HEK293 (cell line): ENCODE measurements around the gene OR52N5.

ENCODE experiments used
- CTCF ChIA-PET: fragments of 350-600 bp; formaldehyde crosslinking; extraction: SDS; loops from one replicate; lab custom pipeline; 2021; ENCODE audit warnings: antibody characterized with exemption; lab: Yijun Ruan, JAX
- POLR2A ChIA-PET: fragments of 300-600 bp; formaldehyde crosslinking; extraction: SDS; loops from one replicate; lab custom pipeline; 2020; ENCODE audit warnings: antibody characterized with exemption, inconsistent platforms; lab: Yijun Ruan, JAX
- H3K27ac ChIP-seq: fragments of 200-500 bp; sonication (Bioruptor generic); 2 replicates; pipeline ENCODE4 v1.5.1; 2014; ENCODE audit warnings: low read depth, low read length, control low read depth, inconsistent platforms; ENCODE audit errors: extremely low read depth
- H3K36me3 ChIP-seq, 2 experiments: fragments of 200-500 bp in 1 of 2; sonication (Bioruptor generic) in 1 of 2; 1 replicate in 1 of 2; 2 replicates in 1 of 2; pipeline ENCODE4 v1.5.1; 2014 to 2017; ENCODE audit warnings: inconsistent platforms in 2 of 2, low read length in 2 of 2; ENCODE audit not compliant: control insufficient read depth in 2 of 2, insufficient read depth in 1 of 2
- H3K4me1 ChIP-seq: fragments of 200-500 bp; sonication (Bioruptor generic); 2 replicates; pipeline ENCODE4 v1.5.1; 2014; ENCODE audit warnings: mild to moderate bottlenecking, low read length, inconsistent platforms; ENCODE audit not compliant: control insufficient read depth, insufficient read depth
- H3K4me3 ChIP-seq: 2 replicates; pipeline ENCODE4 v1.5.1; 2011; ENCODE audit warnings: low read depth, mild to moderate bottlenecking, control low read depth, low read length, moderate library complexity
- H3K9me3 ChIP-seq: fragments of 200-500 bp; sonication (Bioruptor generic); 2 replicates; pipeline ENCODE4 v1.5.1; 2014; ENCODE audit warnings: low read depth, low read length, inconsistent platforms; ENCODE audit not compliant: control insufficient read depth, insufficient read depth
- SCRT2 ChIP-seq: fragments of 450-650 bp; formaldehyde crosslinking; IDR thresholded peaks from 2 replicates; pipeline ENCODE4 v1.5.1; 2016; ENCODE audit warnings: missing biosample characterization, missing genetic modification characterization
- TCF7L2 ChIP-seq: IDR thresholded peaks from 2 replicates; pipeline ENCODE4 v1.6.1; 2011; ENCODE audit warnings: low read depth, mild to moderate bottlenecking, inconsistent platforms, low read length, moderate library complexity, borderline replicate concordance
- ZBTB8A ChIP-seq: fragments of 450-650 bp; formaldehyde crosslinking; IDR thresholded peaks from 2 replicates; pipeline ENCODE4 v1.5.1; 2016; ENCODE audit warnings: missing biosample characterization, missing genetic modification characterization
- ZNF2 ChIP-seq: fragments of 450-650 bp; formaldehyde crosslinking; IDR thresholded peaks from 2 replicates; pipeline ENCODE4 v1.5.1; 2016; ENCODE audit warnings: missing biosample characterization, missing genetic modification characterization
- ZNF202 ChIP-seq: fragments of 450-650 bp; formaldehyde crosslinking; IDR thresholded peaks from 2 replicates; pipeline ENCODE4 v1.5.1; 2016; ENCODE audit warnings: missing biosample characterization, missing genetic modification characterization, borderline replicate concordance
- ZNF510 ChIP-seq: fragments of 450-650 bp; formaldehyde crosslinking; IDR thresholded peaks from 2 replicates; pipeline ENCODE4 v1.5.1; 2018; ENCODE audit warnings: mild to moderate bottlenecking, missing genetic modification characterization, missing biosample characterization; ENCODE audit not compliant: insufficient replicate concordance
- ZNF544 ChIP-seq: fragments of 450-650 bp; formaldehyde crosslinking; IDR thresholded peaks from 2 replicates; pipeline ENCODE4 v1.5.0; 2017; ENCODE audit warnings: missing biosample characterization, missing genetic modification characterization
- ZNF561 ChIP-seq: fragments of 450-650 bp; IDR thresholded peaks from 2 replicates; pipeline ENCODE4 v1.5.1; 2018; ENCODE audit warnings: missing biosample characterization, missing genetic modification characterization, borderline replicate concordance
- ZNF571 ChIP-seq: fragments of 450-650 bp; formaldehyde crosslinking; IDR thresholded peaks from 2 replicates; pipeline ENCODE4 v1.5.0; 2017; ENCODE audit warnings: missing biosample characterization, missing genetic modification characterization
- ZNF596 ChIP-seq: fragments of 450-650 bp; IDR thresholded peaks from 2 replicates; pipeline ENCODE4 v1.5.0; 2018; ENCODE audit warnings: missing biosample characterization, mild to moderate bottlenecking, missing genetic modification characterization, moderate library complexity
- ZNF610 ChIP-seq: fragments of 450-650 bp; formaldehyde crosslinking; IDR thresholded peaks from 2 replicates; pipeline ENCODE4 v1.5.1; 2016; ENCODE audit warnings: missing biosample characterization, missing genetic modification characterization, borderline replicate concordance
- ZNF843 ChIP-seq: fragments of 450-650 bp; formaldehyde crosslinking; IDR thresholded peaks from 2 replicates; pipeline ENCODE4 v1.5.1; 2016; ENCODE audit warnings: missing biosample characterization, missing genetic modification characterization
- TF ChIP-seq, protein P1 (sequence below): fragments of 450-650 bp; formaldehyde crosslinking; IDR thresholded peaks from 2 replicates; pipeline ENCODE4 v1.5.1; 2016; ENCODE audit warnings: missing biosample characterization, missing genetic modification characterization, borderline replicate concordance
- TF ChIP-seq, protein P2 (sequence below): fragments of 450-650 bp; formaldehyde crosslinking; IDR thresholded peaks from 2 replicates; pipeline ENCODE4 v1.5.1; 2016; ENCODE audit warnings: missing biosample characterization, missing genetic modification characterization, low read depth

Gene OR52N5

DNA sequence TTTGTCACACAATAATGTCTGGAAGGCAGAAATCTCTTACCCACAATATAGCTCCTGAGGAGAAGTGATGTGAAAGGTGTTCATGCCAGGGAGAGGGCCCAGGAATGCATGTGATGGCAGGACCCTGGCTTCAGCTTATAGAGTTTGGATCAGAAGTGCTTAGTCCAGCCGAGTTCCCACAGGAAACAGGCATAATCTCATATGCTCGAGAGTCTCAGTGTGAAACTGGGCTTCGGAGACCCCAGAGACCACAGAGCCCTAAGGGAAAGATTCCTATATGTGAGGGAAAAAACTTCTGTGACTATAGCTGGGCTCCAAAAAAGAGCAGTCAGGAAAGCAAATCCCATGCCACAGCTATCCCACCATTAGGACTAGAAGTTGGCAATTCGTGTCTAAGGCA is at the start of gene OR52N5:
OR52N5 (minus strand) TSS at position 101 of the 400 bp plus-strand sequence. CDS start 4,721 bp downstream, outside the sequence.
- no peaks in the 10 kb centered on the region for H3K4me1 ChIP-seq
- no peak within 1 kb of the TSS for H3K4me3 ChIP-seq
- ChIA-PET CTCF (no interaction called here), POLR2A (no interaction called here)
- H3K36me3 ChIP-seq, result no peaks in the 10 kb centered on the region
- no peak for TF ChIP-seq ZNF561 (tag by site-specific recombination)
- no peak within 1 kb of the TSS for H3K27ac ChIP-seq
- no peaks in the 10 kb centered on the region for H3K9me3 ChIP-seq

DNA sequence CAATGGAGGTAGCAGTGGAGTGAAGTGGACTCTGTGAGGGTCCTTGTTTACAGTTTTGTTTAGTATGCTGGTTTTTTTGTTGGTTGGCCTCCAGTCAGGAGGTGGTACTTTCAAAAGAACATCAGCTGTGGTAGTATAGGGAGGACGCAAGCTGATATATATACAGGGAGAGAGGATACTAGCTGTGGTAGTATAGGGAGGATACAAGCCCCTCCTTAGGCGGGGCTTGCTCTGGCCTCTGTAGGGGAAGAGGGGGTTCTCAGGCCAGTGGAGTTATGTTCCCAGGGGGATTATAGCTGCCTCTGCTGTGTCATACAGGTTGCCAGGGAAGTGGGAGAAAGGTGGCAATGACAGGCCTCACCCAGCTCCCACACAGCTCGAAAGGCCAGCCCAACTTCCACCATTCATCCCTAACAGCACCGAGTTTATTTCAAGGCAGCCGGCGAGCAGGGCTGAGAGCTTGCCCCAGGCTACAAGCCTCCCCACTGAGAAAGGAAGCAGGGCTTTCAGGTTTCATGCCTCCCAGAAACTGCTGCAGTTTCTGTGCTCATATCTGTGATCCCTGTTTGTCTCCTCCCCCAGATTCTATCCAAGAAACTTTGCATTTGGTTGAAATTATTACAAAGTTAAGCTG is 48.2 kb upstream of the OR52N5 start:
- Histone ChIP-seq H3K27ac (no peak overlapping the region), H3K9me3 (no peaks in the 10 kb centered on the region), H3K4me1 (no peaks in the 10 kb centered on the region), H3K4me3 (no peak overlapping the region), H3K36me3 (no peaks in the 10 kb centered on the region)
- TF ChIP-seq, protein P1, sequence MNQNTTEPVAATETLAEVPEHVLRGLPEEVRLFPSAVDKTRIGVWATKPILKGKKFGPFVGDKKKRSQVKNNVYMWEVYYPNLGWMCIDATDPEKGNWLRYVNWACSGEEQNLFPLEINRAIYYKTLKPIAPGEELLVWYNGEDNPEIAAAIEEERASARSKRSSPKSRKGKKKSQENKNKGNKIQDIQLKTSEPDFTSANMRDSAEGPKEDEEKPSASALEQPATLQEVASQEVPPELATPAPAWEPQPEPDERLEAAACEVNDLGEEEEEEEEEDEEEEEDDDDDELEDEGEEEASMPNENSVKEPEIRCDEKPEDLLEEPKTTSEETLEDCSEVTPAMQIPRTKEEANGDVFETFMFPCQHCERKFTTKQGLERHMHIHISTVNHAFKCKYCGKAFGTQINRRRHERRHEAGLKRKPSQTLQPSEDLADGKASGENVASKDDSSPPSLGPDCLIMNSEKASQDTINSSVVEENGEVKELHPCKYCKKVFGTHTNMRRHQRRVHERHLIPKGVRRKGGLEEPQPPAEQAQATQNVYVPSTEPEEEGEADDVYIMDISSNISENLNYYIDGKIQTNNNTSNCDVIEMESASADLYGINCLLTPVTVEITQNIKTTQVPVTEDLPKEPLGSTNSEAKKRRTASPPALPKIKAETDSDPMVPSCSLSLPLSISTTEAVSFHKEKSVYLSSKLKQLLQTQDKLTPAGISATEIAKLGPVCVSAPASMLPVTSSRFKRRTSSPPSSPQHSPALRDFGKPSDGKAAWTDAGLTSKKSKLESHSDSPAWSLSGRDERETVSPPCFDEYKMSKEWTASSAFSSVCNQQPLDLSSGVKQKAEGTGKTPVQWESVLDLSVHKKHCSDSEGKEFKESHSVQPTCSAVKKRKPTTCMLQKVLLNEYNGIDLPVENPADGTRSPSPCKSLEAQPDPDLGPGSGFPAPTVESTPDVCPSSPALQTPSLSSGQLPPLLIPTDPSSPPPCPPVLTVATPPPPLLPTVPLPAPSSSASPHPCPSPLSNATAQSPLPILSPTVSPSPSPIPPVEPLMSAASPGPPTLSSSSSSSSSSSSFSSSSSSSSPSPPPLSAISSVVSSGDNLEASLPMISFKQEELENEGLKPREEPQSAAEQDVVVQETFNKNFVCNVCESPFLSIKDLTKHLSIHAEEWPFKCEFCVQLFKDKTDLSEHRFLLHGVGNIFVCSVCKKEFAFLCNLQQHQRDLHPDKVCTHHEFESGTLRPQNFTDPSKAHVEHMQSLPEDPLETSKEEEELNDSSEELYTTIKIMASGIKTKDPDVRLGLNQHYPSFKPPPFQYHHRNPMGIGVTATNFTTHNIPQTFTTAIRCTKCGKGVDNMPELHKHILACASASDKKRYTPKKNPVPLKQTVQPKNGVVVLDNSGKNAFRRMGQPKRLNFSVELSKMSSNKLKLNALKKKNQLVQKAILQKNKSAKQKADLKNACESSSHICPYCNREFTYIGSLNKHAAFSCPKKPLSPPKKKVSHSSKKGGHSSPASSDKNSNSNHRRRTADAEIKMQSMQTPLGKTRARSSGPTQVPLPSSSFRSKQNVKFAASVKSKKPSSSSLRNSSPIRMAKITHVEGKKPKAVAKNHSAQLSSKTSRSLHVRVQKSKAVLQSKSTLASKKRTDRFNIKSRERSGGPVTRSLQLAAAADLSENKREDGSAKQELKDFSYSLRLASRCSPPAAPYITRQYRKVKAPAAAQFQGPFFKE (tag by site-specific recombination), result no peak
- no peak for TF ChIP-seq TCF7L2
- TF ChIP-seq ZNF596, result no peak
- no peak for TF ChIP-seq ZNF544 (tag by site-specific recombination)
- no peak for TF ChIP-seq ZNF2 (tag by site-specific recombination)
- TF ChIP-seq ZNF510 (tag by site-specific recombination), result no peak
- no peak for TF ChIP-seq ZNF202 (tag by site-specific recombination)
- no peak for TF ChIP-seq ZBTB8A
- TF ChIP-seq ZNF571, result no peak
- TF ChIP-seq, protein P2, sequence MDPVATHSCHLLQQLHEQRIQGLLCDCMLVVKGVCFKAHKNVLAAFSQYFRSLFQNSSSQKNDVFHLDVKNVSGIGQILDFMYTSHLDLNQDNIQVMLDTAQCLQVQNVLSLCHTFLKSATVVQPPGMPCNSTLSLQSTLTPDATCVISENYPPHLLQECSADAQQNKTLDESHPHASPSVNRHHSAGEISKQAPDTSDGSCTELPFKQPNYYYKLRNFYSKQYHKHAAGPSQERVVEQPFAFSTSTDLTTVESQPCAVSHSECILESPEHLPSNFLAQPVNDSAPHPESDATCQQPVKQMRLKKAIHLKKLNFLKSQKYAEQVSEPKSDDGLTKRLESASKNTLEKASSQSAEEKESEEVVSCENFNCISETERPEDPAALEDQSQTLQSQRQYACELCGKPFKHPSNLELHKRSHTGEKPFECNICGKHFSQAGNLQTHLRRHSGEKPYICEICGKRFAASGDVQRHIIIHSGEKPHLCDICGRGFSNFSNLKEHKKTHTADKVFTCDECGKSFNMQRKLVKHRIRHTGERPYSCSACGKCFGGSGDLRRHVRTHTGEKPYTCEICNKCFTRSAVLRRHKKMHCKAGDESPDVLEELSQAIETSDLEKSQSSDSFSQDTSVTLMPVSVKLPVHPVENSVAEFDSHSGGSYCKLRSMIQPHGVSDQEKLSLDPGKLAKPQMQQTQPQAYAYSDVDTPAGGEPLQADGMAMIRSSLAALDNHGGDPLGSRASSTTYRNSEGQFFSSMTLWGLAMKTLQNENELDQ (tag by site-specific recombination), result no peak
- no peak for TF ChIP-seq ZNF610 (tag by site-specific recombination)
- TF ChIP-seq SCRT2 (tag by site-specific recombination), result no peak
- no peak for TF ChIP-seq ZNF843 (tag by site-specific recombination)
- POLR2A ChIA-PET, result no interaction called here
- CTCF ChIA-PET, result interaction anchor here (0.6 kb wide), 3 partner anchors 47 to 508 kb away, joined by 3 to 4 read pairs (median 3); no protein-coding TSS in a partner anchor
